ENCODE results near the gene NAV2.

- TF ChIP-seq CTCF (IDR thresholded peaks at IDR 0.05) (peak in 1 of 5 experiments; percentile 22), EP300 (IDR thresholded peaks at IDR 0.05) (no peak)
Observed at GRCh38 chr11:19735157-19735908, 22.7 kb downstream of the NAV2 start.
